Nephron (organoid): Measurements from ENCODE around the gene TSEN54.

Source experiments
- H3K27ac Mint-ChIP-seq, 3 experiments: 2 replicates each; pipeline ENCODE4 v1.8.0; 2020; ENCODE audit warnings: mixed read lengths in 3 of 3, mild to moderate bottlenecking in 2 of 3, moderate library complexity in 1 of 3
- H3K27me3 Mint-ChIP-seq: 2 replicates; pipeline ENCODE4 v1.8.0; 2021; ENCODE audit warnings: low read depth, mild to moderate bottlenecking, moderate library complexity, mixed read lengths
- H3K36me3 Mint-ChIP-seq: 2 replicates; pipeline ENCODE4 v1.8.0; 2020; ENCODE audit warnings: low read depth, mixed read lengths
- H3K4me1 Mint-ChIP-seq: 2 replicates; pipeline ENCODE4 v1.8.0; 2020; ENCODE audit warnings: mixed read lengths
- H3K4me3 Mint-ChIP-seq, 3 experiments: 2 replicates each; pipeline ENCODE4 v1.8.0; 2020; ENCODE audit warnings: mild to moderate bottlenecking in 3 of 3, mixed read lengths in 3 of 3, moderate library complexity in 2 of 3
- H3K9me3 Mint-ChIP-seq: 2 replicates; pipeline ENCODE4 v1.8.0; 2020; ENCODE audit warnings: mixed read lengths
- TF ChIP-seq, protein P1 (sequence below), 3 experiments: fragments of 200-600 bp; sonication (generic); IDR thresholded peaks; one replicate each; pipeline ENCODE4 v1.5.0; 2021; ENCODE audit warnings: antibody characterized with exemption in 3 of 3; ENCODE audit not compliant: unreplicated experiment in 3 of 3

The TSEN54 gene

DNA sequence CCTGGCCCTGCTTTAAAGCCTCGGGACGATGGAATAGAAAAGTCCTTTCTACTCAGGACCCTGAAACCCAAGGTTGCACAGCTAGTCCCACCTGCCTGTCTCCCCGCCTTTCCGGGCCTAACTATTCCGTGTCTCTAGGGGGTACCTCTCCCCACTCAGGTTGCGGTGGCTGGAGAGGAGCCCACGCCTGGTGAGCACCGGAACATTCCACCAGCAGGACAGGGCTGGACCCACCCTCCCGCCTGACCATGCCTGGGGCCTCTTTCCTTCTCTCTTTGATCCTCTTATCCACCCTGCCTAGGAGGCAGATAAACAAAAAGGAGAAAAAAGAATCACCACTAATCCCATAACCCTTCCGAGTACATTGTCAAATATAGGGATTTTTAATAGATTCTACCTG is 20.0 kb downstream of the TSEN54 start:
- no peaks in the 10 kb centered on the region for H3K9me3 Mint-ChIP-seq

DNA sequence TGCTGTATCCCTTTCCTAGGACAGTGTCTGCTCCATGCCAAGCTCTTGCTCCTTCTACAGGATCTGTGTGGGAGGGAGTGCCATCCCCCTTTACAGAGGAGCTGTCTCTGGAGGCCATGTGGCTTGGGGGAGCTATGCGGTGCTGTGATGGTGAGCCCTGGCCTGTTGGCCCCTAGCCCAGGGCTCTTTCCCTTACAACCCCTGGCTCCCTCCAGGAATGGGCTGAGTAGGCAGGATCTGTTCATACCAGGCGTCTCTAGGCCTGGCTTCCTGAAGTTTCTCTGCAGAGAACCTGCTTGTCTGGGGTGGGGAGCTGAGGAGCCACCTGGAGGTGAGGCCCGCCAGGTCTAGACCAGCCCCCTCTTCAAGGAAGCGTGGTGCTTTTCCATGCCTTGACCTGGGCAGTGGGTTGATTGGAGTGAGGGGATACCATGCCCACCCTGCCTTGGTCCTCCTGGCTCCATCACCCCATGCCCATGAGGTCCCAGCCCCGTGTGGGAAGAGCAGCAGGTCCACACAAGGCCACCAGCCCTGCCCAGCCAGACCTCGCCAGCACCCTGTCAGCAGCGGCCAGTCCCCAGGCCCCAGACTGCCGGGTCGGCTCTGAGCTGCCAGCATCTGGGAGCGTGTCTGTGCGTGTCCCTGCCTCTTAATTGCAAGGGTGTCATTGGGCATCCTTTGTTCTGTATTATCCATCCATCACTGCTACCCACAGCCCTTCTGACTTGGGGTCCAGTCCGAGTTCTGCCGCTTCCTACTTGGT is 23.8 kb downstream of the TSEN54 start:
- Mint-ChIP-seq H3K27me3 (peaks cover 10% of the 10 kb centered on the region), H3K27ac (peak overlapping the region in 2 of 3 experiments; percentile 76 to 95), H3K4me3 (no peak overlapping the region), H3K9me3 (no peaks in the 10 kb centered on the region), H3K36me3 (no peaks in the 10 kb centered on the region), H3K4me1 (peaks cover 17% of the 10 kb centered on the region)
- TF ChIP-seq, protein P1, sequence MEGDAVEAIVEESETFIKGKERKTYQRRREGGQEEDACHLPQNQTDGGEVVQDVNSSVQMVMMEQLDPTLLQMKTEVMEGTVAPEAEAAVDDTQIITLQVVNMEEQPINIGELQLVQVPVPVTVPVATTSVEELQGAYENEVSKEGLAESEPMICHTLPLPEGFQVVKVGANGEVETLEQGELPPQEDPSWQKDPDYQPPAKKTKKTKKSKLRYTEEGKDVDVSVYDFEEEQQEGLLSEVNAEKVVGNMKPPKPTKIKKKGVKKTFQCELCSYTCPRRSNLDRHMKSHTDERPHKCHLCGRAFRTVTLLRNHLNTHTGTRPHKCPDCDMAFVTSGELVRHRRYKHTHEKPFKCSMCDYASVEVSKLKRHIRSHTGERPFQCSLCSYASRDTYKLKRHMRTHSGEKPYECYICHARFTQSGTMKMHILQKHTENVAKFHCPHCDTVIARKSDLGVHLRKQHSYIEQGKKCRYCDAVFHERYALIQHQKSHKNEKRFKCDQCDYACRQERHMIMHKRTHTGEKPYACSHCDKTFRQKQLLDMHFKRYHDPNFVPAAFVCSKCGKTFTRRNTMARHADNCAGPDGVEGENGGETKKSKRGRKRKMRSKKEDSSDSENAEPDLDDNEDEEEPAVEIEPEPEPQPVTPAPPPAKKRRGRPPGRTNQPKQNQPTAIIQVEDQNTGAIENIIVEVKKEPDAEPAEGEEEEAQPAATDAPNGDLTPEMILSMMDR (IDR thresholded peaks at IDR 0.05; ENCODE audit: unreplicated experiment in 3 of 3), result no peak

More for the DNA sequence above, 20.0 kb downstream of the TSEN54 start:
- Mint-ChIP-seq H3K4me1 (peaks cover 16% of the 10 kb centered on the region), H3K4me3 (no peak overlapping the region), H3K27ac (no peak overlapping the region), H3K27me3 (peaks cover 10% of the 10 kb centered on the region), H3K36me3 (no peaks in the 10 kb centered on the region)
- TF ChIP-seq, protein P1 (IDR thresholded peaks at IDR 0.05; ENCODE audit: unreplicated experiment in 3 of 3), result no peak

DNA sequence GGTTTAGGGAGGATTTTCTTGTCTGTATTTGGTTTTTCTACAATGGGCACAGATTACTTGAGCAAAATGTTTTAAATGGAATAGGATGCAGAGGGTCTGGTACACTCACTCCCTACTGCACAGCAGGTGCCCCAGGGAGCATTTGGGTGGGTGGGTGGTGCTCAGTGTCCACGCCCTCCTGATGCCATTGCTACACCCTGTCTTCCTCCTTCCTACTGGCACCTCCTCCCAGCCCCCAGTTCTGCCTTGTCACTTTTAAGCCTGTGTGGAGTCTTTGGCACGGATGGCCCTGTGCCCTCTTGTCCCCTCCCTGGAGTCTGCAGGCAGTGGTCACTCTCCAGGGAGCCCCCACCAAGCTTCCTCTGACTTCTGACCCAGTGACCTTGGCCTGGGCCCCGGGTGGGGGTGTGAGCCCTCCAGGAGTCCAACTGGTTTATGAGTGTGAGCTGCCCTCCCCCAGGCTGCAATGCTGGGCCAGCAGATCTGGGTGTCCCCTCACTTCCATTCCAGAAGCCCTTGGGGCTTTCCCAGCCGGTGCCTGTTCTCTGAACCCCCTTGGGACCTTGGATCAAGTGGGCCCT is 24.7 kb downstream of the TSEN54 start:
- TF ChIP-seq, protein P1 (IDR thresholded peaks at IDR 0.05; ENCODE audit: unreplicated experiment in 3 of 3), result no peak
- peaks cover 16% of the 10 kb centered on the region for H3K4me1 Mint-ChIP-seq
- peak overlapping the region in 2 of 3 experiments; percentile 76 to 95 for H3K27ac Mint-ChIP-seq

DNA sequence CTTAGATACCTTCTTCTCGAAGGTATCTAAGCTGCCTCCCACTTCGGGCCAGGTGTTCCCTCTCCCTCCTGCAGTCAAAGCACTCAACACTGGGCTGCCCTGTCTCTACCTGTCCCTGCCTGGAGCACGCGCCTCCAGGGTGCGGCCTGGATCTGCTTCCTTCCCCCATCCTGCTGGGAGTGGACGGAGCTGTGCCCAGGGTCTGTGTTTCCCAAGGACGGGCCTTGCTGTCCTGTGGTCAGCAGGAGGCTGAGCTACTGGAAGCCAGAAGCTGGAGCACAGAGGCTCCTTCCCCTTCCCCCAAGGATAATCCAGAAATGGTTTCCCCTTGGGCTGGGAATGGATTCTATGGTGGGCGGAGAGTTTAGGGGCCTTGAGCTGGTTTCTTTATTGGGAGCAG is 25.9 kb downstream of the TSEN54 start:
- H3K36me3 Mint-ChIP-seq, result no peaks in the 10 kb centered on the region
- peak overlapping the region; percentile 86 to 95 (median 94) for H3K27ac Mint-ChIP-seq
- no peaks in the 10 kb centered on the region for H3K9me3 Mint-ChIP-seq
- peak overlapping the region in 2 of 3 experiments; percentile 18 to 43 for H3K4me3 Mint-ChIP-seq
- TF ChIP-seq, protein P1 (IDR thresholded peaks at IDR 0.05; ENCODE audit: unreplicated experiment in 3 of 3), result no peak
- H3K27me3 Mint-ChIP-seq, result peaks cover 10% of the 10 kb centered on the region
- peaks cover 16% of the 10 kb centered on the region for H3K4me1 Mint-ChIP-seq

More for the DNA sequence above, 24.7 kb downstream of the TSEN54 start:
- H3K27me3 Mint-ChIP-seq, result peaks cover 10% of the 10 kb centered on the region
- H3K9me3 Mint-ChIP-seq, result no peaks in the 10 kb centered on the region
- no peaks in the 10 kb centered on the region for H3K36me3 Mint-ChIP-seq
- H3K4me3 Mint-ChIP-seq, result no peak overlapping the region

DNA sequence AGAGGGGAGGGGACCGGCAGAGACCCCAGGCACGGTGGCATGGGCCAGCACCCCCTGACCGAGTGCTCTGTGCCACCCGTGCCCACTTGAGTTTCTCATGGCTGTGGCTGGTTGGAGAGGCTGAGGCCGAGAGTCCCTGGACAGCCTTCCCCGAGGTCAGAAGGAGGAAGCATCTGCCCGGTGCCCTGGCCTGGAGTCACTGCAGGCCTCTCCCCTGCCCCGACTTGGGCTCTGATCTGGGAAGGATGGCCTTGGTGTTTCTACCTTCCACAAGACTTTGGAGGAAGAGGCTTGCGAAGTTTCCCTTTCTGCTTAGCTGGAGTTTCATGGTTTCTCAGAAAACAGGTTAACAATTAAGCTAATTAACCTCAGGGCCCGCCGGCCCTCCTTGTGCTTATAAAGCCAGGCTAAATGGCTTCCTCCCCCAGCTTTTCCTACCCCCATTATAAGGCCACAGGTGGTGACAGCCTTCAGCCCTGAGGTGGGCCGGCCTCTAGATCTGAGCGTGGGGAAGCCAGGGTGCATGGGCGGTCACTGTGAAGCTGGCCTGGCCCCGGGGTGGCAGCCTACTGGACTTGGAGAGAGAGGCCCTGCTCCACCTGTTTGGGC is 26.5 kb downstream of the TSEN54 start:
- Mint-ChIP-seq H3K27me3 (peaks cover 8% of the 10 kb centered on the region), H3K4me3 (no peak overlapping the region), H3K36me3 (no peaks in the 10 kb centered on the region), H3K9me3 (no peaks in the 10 kb centered on the region), H3K4me1 (peaks cover 16% of the 10 kb centered on the region), H3K27ac (peak overlapping the region; percentile 86 to 95 (median 94))
- TF ChIP-seq, protein P1 (IDR thresholded peaks at IDR 0.05; ENCODE audit: unreplicated experiment in 3 of 3), result no peak
